HepG2 (cell line): Measurements from ENCODE around the gene STX1B. TPM values are rescaled to one million over a fixed set of nuclear protein-coding genes. Genes with fewer than 3 reads are reported as not detected.
A peak's percentile ranks its signal among the peaks of the same experiment; 100 is the strongest.

Experiments used
- MAZ ChIP-seq, 2 experiments: sonication (generic) in 1 of 2; formaldehyde crosslinking in 1 of 2; IDR thresholded peaks; 2 replicates each; pipeline versions ENCODE4 v1.5.0 to v1.6.1; 2012 to 2020; ENCODE audit warnings: low read depth in 2 of 2, mild to moderate bottlenecking in 2 of 2, borderline replicate concordance in 1 of 2, improper control_type of control experiment in 1 of 2, low read length in 1 of 2, missing genetic modification reagents in 1 of 2, moderate library complexity in 1 of 2
- NR2F6 ChIP-seq, 2 experiments: IDR thresholded peaks; 2 replicates each; pipeline ENCODE4 v1.6.1; 2016; ENCODE audit warnings: antibody characterized with exemption in 1 of 2, mild to moderate bottlenecking in 1 of 2
- PAX8 ChIP-seq: sonication (generic); formaldehyde crosslinking; IDR thresholded peaks from 2 replicates; pipeline ENCODE4 v1.8.0; 2022; ENCODE audit warnings: mild to moderate bottlenecking, missing genetic modification reagents, borderline replicate concordance
- SKI ChIP-seq: fragments of 450-650 bp; IDR thresholded peaks from one replicate; pipeline ENCODE4 v1.6.1; 2018; ENCODE audit warnings: mild to moderate bottlenecking; ENCODE audit not compliant: partially characterized antibody
- SP4 ChIP-seq: sonication (generic); formaldehyde crosslinking; IDR thresholded peaks from 2 replicates; pipeline ENCODE4 v1.8.1; 2023; ENCODE audit warnings: mild to moderate bottlenecking, missing genetic modification reagents
- TIGD3 ChIP-seq: sonication (generic); formaldehyde crosslinking; IDR thresholded peaks from 2 replicates; pipeline ENCODE4 v1.5.1; 2020; ENCODE audit warnings: mild to moderate bottlenecking, missing genetic modification reagents, borderline replicate concordance
- ZBED4 ChIP-seq: sonication (generic); formaldehyde crosslinking; IDR thresholded peaks from 2 replicates; pipeline ENCODE4 v1.4.0; 2020; ENCODE audit warnings: missing genetic modification reagents, borderline replicate concordance
- ZFYVE20 ChIP-seq: sonication (generic); formaldehyde crosslinking; IDR thresholded peaks from 2 replicates; pipeline ENCODE4 v1.8.0; 2023; ENCODE audit warnings: low read depth, mild to moderate bottlenecking, moderate library complexity, missing genetic modification reagents, borderline replicate concordance
- ZNF160 ChIP-seq: sonication (generic); formaldehyde crosslinking; IDR thresholded peaks from 2 replicates; pipeline ENCODE4 v1.8.0; 2022; ENCODE audit warnings: mild to moderate bottlenecking, inconsistent platforms, missing genetic modification reagents
- ZNF224 ChIP-seq: sonication (generic); formaldehyde crosslinking; IDR thresholded peaks from 2 replicates; pipeline ENCODE4 v1.5.0; 2020; ENCODE audit warnings: mild to moderate bottlenecking, missing genetic modification reagents
- ZNF460 ChIP-seq: sonication (generic); formaldehyde crosslinking; IDR thresholded peaks from 2 replicates; pipeline ENCODE4 v1.5.1; 2020; ENCODE audit warnings: missing genetic modification reagents, mild to moderate bottlenecking, borderline replicate concordance
- ZNF775 ChIP-seq: sonication (generic); formaldehyde crosslinking; IDR thresholded peaks from 2 replicates; pipeline ENCODE4 v1.4.0; 2020; ENCODE audit warnings: missing genetic modification reagents, mild to moderate bottlenecking, moderate library complexity, borderline replicate concordance
- polyA plus RNA-seq, 8 experiments: library from polyadenylated mRNA; depleted of rRNA in 3 of 8; stranded (reverse) in 7 of 8; unstranded in 1 of 8; fragments of >200 nt; fragmentation: Illumina TruSeq in 4 of 8; extraction: Trizol in 4 of 8; gene quantifications; 2 replicates each; pipeline versions ENCODE4 v1.2.1 to v1.2.3, GENCODE V29; 2011 to 2016; ENCODE audit warnings: low read depth in 4 of 8, missing spikeins in 1 of 8, mixed read lengths in 1 of 8; ENCODE audit not compliant: insufficient read depth in 1 of 8
- total RNA-seq, 5 experiments: library from RNA; depleted of rRNA; stranded (reverse); fragments of >200 nt; fragmentation: Illumina TruSeq; extraction: Trizol; gene quantifications; 2 replicates each; pipeline ENCODE4 v1.2.3, GENCODE V29; 2016; ENCODE audit warnings: low read depth in 1 of 5
- TF ChIP-seq, protein P1 (sequence below): sonication (generic); formaldehyde crosslinking; IDR thresholded peaks from 2 replicates; pipeline ENCODE4 v1.5.1; 2020; ENCODE audit warnings: missing genetic modification reagents, mild to moderate bottlenecking, borderline replicate concordance
- TF ChIP-seq, protein P2 (sequence below): sonication (generic); formaldehyde crosslinking; IDR thresholded peaks from 2 replicates; pipeline ENCODE4 v1.5.0; 2020; ENCODE audit warnings: mild to moderate bottlenecking, missing genetic modification reagents
- TF ChIP-seq, protein P3 (sequence below): fragments of 450-650 bp; IDR thresholded peaks from 2 replicates; pipeline ENCODE4 v1.6.1; 2017

Gene STX1B
- total and polyA plus RNA-seq, 2 of the 13 experiments (the other 11 are each of a cell fraction or from before 2014, with no cell fraction given): 2.1 to 3.0 TPM

DNA sequence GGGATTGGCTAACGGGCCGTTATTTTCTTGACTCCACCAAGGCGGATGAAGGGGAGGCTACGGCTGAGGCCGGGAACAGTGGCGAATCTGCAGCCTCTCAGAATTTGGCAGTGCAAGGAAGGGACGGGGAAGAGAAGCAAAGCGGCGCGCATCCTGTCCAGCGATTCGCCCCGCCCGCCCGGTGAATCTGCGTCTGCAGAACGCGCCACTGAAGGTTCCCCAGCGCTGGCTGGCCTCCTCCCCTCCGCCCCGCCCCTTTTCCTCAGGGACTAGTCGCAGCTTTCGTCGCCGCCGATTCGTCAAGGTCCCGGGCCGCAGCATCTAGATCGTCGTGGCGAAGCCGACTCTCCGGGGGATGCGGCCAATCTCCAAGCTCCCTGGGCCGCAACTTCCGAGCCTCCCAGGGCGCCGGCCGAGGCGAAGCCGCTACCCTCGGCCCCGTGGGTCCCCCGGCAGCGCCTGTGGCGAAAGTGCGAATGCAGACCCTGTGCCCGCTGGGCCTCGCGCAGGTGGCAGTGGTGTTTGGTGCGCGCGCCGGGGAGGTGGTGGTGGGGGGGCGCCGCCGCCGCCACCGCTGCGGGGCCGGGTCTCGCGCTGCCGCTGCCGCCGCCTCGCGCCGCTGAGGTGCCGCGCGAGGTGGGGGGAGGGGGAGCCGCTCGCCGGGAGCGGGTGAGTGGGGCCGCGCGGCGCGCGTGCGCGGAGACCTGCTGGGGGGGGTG lies 52.8 kb downstream of the STX1B start, which contains the start of gene SETD1A (continued):
- TF ChIP-seq ZBED4 (CRISPR knock-in tag) (no peak), TIGD3 (CRISPR knock-in tag) (peak; percentile 65; the same call in 1 of the 2 replicates), PAX8 (CRISPR knock-in tag) (no peak), NR2F6 (IDR thresholded peaks at IDR 0.05) (no peak), NR2F6 (CRISPR knock-in tag; IDR thresholded peaks at IDR 0.05) (no peak), ZNF775 (no peak), ZNF160 (CRISPR knock-in tag) (peak; percentile 18; the same call in 1 of the 2 replicates), SP4 (peak; percentile 95), ZNF460 (CRISPR knock-in tag) (no peak; the same call in 1 of the 2 replicates), SKI (no peak), ZNF224 (CRISPR knock-in tag) (peak; percentile 23; the same call in 1 of the 2 replicates), ZFYVE20 (CRISPR knock-in tag) (no peak), MAZ (IDR thresholded peaks at IDR 0.05; ENCODE audit: borderline replicate concordance, low read depth, low read length) (peak; percentile 97), MAZ (CRISPR knock-in tag; IDR thresholded peaks at IDR 0.05; ENCODE audit: low read depth) (peak; percentile 97)
- TF ChIP-seq, protein P1, sequence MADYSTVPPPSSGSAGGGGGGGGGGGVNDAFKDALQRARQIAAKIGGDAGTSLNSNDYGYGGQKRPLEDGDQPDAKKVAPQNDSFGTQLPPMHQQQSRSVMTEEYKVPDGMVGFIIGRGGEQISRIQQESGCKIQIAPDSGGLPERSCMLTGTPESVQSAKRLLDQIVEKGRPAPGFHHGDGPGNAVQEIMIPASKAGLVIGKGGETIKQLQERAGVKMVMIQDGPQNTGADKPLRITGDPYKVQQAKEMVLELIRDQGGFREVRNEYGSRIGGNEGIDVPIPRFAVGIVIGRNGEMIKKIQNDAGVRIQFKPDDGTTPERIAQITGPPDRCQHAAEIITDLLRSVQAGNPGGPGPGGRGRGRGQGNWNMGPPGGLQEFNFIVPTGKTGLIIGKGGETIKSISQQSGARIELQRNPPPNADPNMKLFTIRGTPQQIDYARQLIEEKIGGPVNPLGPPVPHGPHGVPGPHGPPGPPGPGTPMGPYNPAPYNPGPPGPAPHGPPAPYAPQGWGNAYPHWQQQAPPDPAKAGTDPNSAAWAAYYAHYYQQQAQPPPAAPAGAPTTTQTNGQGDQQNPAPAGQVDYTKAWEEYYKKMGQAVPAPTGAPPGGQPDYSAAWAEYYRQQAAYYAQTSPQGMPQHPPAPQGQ (CRISPR knock-in tag): no peak
- TF ChIP-seq, protein P2, sequence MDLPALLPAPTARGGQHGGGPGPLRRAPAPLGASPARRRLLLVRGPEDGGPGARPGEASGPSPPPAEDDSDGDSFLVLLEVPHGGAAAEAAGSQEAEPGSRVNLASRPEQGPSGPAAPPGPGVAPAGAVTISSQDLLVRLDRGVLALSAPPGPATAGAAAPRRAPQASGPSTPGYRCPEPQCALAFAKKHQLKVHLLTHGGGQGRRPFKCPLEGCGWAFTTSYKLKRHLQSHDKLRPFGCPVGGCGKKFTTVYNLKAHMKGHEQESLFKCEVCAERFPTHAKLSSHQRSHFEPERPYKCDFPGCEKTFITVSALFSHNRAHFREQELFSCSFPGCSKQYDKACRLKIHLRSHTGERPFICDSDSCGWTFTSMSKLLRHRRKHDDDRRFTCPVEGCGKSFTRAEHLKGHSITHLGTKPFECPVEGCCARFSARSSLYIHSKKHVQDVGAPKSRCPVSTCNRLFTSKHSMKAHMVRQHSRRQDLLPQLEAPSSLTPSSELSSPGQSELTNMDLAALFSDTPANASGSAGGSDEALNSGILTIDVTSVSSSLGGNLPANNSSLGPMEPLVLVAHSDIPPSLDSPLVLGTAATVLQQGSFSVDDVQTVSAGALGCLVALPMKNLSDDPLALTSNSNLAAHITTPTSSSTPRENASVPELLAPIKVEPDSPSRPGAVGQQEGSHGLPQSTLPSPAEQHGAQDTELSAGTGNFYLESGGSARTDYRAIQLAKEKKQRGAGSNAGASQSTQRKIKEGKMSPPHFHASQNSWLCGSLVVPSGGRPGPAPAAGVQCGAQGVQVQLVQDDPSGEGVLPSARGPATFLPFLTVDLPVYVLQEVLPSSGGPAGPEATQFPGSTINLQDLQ (CRISPR knock-in tag): no peak; the same call in 1 of the 2 replicates
- TF ChIP-seq, protein P3, sequence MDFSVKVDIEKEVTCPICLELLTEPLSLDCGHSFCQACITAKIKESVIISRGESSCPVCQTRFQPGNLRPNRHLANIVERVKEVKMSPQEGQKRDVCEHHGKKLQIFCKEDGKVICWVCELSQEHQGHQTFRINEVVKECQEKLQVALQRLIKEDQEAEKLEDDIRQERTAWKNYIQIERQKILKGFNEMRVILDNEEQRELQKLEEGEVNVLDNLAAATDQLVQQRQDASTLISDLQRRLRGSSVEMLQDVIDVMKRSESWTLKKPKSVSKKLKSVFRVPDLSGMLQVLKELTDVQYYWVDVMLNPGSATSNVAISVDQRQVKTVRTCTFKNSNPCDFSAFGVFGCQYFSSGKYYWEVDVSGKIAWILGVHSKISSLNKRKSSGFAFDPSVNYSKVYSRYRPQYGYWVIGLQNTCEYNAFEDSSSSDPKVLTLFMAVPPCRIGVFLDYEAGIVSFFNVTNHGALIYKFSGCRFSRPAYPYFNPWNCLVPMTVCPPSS: no peak
